DND-41 (cell line): Measurements from ENCODE around the gene COA6.
A peak's percentile ranks its signal among the peaks of the same experiment; 100 is the strongest.

Source experiments
- ATAC-seq: fragments of 200-7000 bp; cut with Tn5 transposase; 3 replicates; pipeline ENCODE4 v1.9.1; 2021; ENCODE audit warnings: low read depth; ENCODE audit not compliant: insufficient read depth
- DNase-seq: peaks from one replicate; pipeline ENCODE4 v3.0.0-alpha.2; 2020
- H2AFZ ChIP-seq: 2 replicates; pipeline ENCODE4 v1.6.0; 2012; ENCODE audit warnings: low read depth, low read length
- H3K27ac ChIP-seq: 2 replicates; pipeline ENCODE4 v1.5.1; 2012; ENCODE audit warnings: low read length, inconsistent platforms
- H3K27me3 ChIP-seq: fragments of 200-600 bp; sonication (generic); 2 replicates; pipeline ENCODE4 v1.6.0; 2012; ENCODE audit warnings: low read length, mild to moderate bottlenecking, inconsistent platforms; ENCODE audit not compliant: insufficient read depth, poor library complexity
- H3K36me3 ChIP-seq: 2 replicates; pipeline ENCODE4 v1.5.1; 2012; ENCODE audit warnings: low read length, inconsistent platforms; ENCODE audit not compliant: insufficient read depth
- H3K4me1 ChIP-seq: 2 replicates; pipeline ENCODE4 v1.5.1; 2012; ENCODE audit warnings: mild to moderate bottlenecking, low read length; ENCODE audit not compliant: insufficient read depth
- H3K4me2 ChIP-seq: 2 replicates; pipeline ENCODE4 v1.6.0; 2012; ENCODE audit warnings: mild to moderate bottlenecking, moderate library complexity, low read length, inconsistent platforms; ENCODE audit not compliant: insufficient read depth
- H3K4me3 ChIP-seq, 2 experiments: fragments of 200-600 bp in 1 of 2; shearing (Covaris generic) in 1 of 2; 2 replicates each; pipeline ENCODE4 v1.5.1; 2012 to 2016; ENCODE audit warnings: inconsistent platforms in 2 of 2, low read length in 2 of 2, mild to moderate bottlenecking in 2 of 2, low read depth in 1 of 2, moderate library complexity in 1 of 2
- H3K79me2 ChIP-seq: 2 replicates; pipeline ENCODE4 v1.6.0; 2012; ENCODE audit warnings: low read length, inconsistent platforms; ENCODE audit not compliant: insufficient read depth
- H3K9ac ChIP-seq: 2 replicates; pipeline ENCODE4 v1.6.0; 2012; ENCODE audit warnings: low read depth, mild to moderate bottlenecking, inconsistent platforms, low read length, moderate library complexity
- H3K9me3 ChIP-seq: 2 replicates; pipeline ENCODE4 v1.5.1; 2012; ENCODE audit warnings: low read length, moderate library complexity, mild to moderate bottlenecking, inconsistent platforms; ENCODE audit not compliant: insufficient read depth, severe bottlenecking
- H4K20me1 ChIP-seq: 2 replicates; pipeline ENCODE4 v1.6.0; 2012; ENCODE audit warnings: low read length; ENCODE audit not compliant: insufficient read depth
- EZH2 ChIP-seq: IDR thresholded peaks from 3 replicates; pipeline ENCODE4 v1.6.1; 2012; ENCODE audit warnings: borderline replicate concordance, low read depth, mild to moderate bottlenecking, moderate library complexity, low read length, inconsistent platforms; ENCODE audit not compliant: severe bottlenecking
- TF ChIP-seq, protein P1 (sequence below): IDR thresholded peaks from 2 replicates; pipeline ENCODE4 v1.5.1; 2012; ENCODE audit warnings: borderline replicate concordance, low read length, moderate library complexity, mild to moderate bottlenecking; ENCODE audit not compliant: poor library complexity, severe bottlenecking; ENCODE audit errors: extremely low read depth

COA6 gene

DNA sequence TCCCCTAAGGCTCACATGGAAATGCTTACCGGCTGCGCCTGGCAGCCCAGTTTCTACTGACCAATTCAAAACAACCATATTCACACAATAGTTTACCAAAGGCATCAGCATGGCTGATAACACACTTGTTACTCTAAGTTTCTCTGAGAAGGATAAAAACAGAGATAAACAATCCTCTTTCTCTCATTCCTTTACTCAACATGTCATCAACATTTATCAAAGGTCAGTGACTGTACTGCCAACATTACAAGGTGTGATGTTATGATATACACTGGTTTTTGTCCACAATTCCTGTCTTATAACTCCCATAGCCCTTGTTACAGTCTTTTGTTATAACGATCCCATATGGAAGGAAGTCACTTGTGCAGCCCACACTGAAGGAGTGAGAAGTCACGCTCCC lies 33.6 kb downstream of the COA6 start:
- DNase-seq (no peak), ATAC-seq (no peak)
- peaks cover 13% of the 10 kb centered on the region for H3K4me1 ChIP-seq
- no peaks in the 10 kb centered on the region for H3K79me2 ChIP-seq
- no peaks in the 10 kb centered on the region for H3K9me3 ChIP-seq
- H3K9ac ChIP-seq: no peak overlapping the region
- H4K20me1 ChIP-seq: no peaks in the 10 kb centered on the region
- no peak overlapping the region for H3K27ac ChIP-seq
- TF ChIP-seq, protein P1, sequence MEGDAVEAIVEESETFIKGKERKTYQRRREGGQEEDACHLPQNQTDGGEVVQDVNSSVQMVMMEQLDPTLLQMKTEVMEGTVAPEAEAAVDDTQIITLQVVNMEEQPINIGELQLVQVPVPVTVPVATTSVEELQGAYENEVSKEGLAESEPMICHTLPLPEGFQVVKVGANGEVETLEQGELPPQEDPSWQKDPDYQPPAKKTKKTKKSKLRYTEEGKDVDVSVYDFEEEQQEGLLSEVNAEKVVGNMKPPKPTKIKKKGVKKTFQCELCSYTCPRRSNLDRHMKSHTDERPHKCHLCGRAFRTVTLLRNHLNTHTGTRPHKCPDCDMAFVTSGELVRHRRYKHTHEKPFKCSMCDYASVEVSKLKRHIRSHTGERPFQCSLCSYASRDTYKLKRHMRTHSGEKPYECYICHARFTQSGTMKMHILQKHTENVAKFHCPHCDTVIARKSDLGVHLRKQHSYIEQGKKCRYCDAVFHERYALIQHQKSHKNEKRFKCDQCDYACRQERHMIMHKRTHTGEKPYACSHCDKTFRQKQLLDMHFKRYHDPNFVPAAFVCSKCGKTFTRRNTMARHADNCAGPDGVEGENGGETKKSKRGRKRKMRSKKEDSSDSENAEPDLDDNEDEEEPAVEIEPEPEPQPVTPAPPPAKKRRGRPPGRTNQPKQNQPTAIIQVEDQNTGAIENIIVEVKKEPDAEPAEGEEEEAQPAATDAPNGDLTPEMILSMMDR: no peak
- no peak for TF ChIP-seq EZH2
- peaks cover 69% of the 10 kb centered on the region for H3K36me3 ChIP-seq
- H3K4me3 ChIP-seq: no peak overlapping the region
- H2AFZ ChIP-seq: no peak overlapping the region
- no peak overlapping the region for H3K4me2 ChIP-seq
- no peaks in the 10 kb centered on the region for H3K27me3 ChIP-seq

DNA sequence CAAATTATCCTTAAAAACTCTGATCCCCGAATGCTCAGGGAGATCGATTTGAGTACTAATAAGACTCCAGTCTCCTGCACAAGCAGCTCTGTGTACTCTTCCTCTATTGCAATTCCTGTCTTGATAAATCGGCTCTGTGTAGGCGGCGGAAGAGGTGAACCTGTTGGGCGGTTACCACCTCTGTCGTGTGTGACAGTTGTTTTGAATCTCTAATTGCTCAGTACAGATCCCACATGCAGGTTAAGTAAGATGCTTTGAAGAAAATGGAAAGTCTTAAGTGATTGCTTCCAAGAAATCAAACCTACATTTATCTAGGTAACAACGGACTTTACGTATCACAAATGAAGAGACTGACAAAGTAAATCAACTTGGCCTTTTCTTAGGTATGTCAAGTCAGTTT lies 35.5 kb downstream of the COA6 start:
- no peak overlapping the region for H3K9ac ChIP-seq
- DNase-seq (no peak), ATAC-seq (no peak)
- no peak overlapping the region for H3K4me2 ChIP-seq
- peaks cover 10% of the 10 kb centered on the region for H3K4me1 ChIP-seq
- no peaks in the 10 kb centered on the region for H3K27me3 ChIP-seq
- no peaks in the 10 kb centered on the region for H3K79me2 ChIP-seq
- H3K9me3 ChIP-seq: no peaks in the 10 kb centered on the region
- no peaks in the 10 kb centered on the region for H4K20me1 ChIP-seq
- H3K4me3 ChIP-seq: no peak overlapping the region
- H3K27ac ChIP-seq: 0 out of 2 replicates have a peak overlapping the region, but pooled peaks have one; percentile 18
- H2AFZ ChIP-seq: no peak overlapping the region
- TF ChIP-seq, protein P1: no peak
- no peak for TF ChIP-seq EZH2
- peaks cover 76% of the 10 kb centered on the region for H3K36me3 ChIP-seq

DNA sequence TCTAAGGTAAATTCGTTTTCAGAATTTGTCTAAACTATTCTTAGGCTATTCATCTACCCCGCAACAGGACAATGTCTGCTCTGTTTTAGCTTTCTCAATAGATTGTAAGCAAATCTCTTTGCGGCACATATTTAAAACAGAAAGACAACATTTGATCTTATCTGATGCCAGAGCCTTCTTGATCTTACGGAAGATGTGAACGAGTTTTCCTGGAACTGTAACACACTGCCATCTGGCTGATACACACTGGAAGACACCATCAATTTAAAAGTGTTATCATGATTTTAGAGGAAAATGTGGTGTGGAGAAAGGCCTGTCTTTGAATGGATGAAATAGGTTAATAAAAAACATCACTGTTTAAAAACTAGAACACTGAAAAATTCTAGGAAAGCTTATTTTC lies 36.1 kb downstream of the COA6 start:
- Histone ChIP-seq H3K27me3 (no peaks in the 10 kb centered on the region), H3K79me2 (no peaks in the 10 kb centered on the region), H3K36me3 (peaks cover 78% of the 10 kb centered on the region), H3K4me3 (no peak overlapping the region), H3K9ac (no peak overlapping the region), H3K4me1 (peaks cover 10% of the 10 kb centered on the region), H3K27ac (no peak overlapping the region), H4K20me1 (no peaks in the 10 kb centered on the region), H3K9me3 (no peaks in the 10 kb centered on the region), H2AFZ (no peak overlapping the region), H3K4me2 (no peak overlapping the region)
- DNase-seq (peak; percentile 27), ATAC-seq (peak; percentile 76)
- TF ChIP-seq, protein P1: peak; percentile 54
- TF ChIP-seq EZH2: no peak

DNA sequence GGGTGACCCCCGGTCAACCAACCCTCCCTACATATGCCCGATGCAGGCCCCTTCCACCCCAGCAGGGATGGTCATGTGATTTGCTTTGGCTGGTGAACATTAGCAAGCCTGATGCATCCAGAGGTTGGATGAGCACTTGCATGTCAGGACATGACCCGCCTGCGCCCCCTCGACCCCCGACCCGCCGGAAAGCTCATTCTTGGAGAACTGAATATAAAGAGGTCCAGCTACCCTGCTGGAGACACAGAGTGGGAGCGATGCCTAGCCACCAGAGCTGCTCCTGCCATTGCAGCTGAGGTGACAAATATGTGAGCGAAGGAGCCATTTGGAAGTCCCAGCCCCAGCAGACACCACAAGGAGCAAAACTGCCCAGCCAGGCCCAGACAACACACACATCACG lies 39.6 kb downstream of the COA6 start:
- Histone ChIP-seq H4K20me1 (no peaks in the 10 kb centered on the region), H3K4me2 (no peak overlapping the region), H3K36me3 (peaks cover 79% of the 10 kb centered on the region), H3K79me2 (no peaks in the 10 kb centered on the region), H3K4me3 (no peak overlapping the region), H3K4me1 (peaks cover 10% of the 10 kb centered on the region), H3K27me3 (no peaks in the 10 kb centered on the region), H3K9me3 (no peaks in the 10 kb centered on the region), H3K27ac (no peak overlapping the region), H3K9ac (no peak overlapping the region), H2AFZ (no peak overlapping the region)
- DNase-seq: no peak
- ATAC-seq: no peak
- TF ChIP-seq, protein P1: no peak
- no peak for TF ChIP-seq EZH2
